ENCODE results near the gene FZR1. TPM values are rescaled to one million over a fixed set of nuclear protein-coding genes. Genes with fewer than 3 reads are reported as not detected.
A peak's percentile ranks its signal among the peaks of the same experiment; 100 is the strongest.

The FZR1 gene
- total RNA-seq, 1 donor from 2014 or later, result 44.3 TPM

- Mint-ChIP-seq H3K27ac (no peak overlapping the region), H3K36me3 (ENCODE audit: low read depth) (no peaks in the 10 kb centered on the region), H3K9me3 (no peaks in the 10 kb centered on the region), H3K4me1 (ENCODE audit: low read depth) (peaks cover 12% of the 10 kb centered on the region), H3K4me3 (ENCODE audit: low read depth) (peak overlapping the region; percentile 71), H3K27me3 (ENCODE audit: low read depth) (peaks cover 2% of the 10 kb centered on the region)
- intact Hi-C loops (cut with micrococcal nuclease), result no loop called here
- no peak for DNase-seq (ENCODE audit: low spot score)
These were observed 27.5 kb upstream of the FZR1 start for GRCh38 chr19:3478409-3479176.

GRCh38 chr19:3479177-3479833 is 26.8 kb upstream of the FZR1 start:
- Mint-ChIP-seq H3K9me3 (no peaks in the 10 kb centered on the region), H3K4me1 (ENCODE audit: low read depth) (peaks cover 12% of the 10 kb centered on the region), H3K27me3 (ENCODE audit: low read depth) (peaks cover 2% of the 10 kb centered on the region), H3K27ac (no peak overlapping the region), H3K4me3 (ENCODE audit: low read depth) (peak overlapping the region; percentile 23), H3K36me3 (ENCODE audit: low read depth) (no peaks in the 10 kb centered on the region)
- intact Hi-C loops (cut with micrococcal nuclease), result no loop called here
- DNase-seq (ENCODE audit: low spot score), result peak; percentile 44

- intact Hi-C loops (cut with micrococcal nuclease), result no loop called here
- Mint-ChIP-seq H3K27me3 (ENCODE audit: low read depth) (peaks cover 2% of the 10 kb centered on the region), H3K4me3 (ENCODE audit: low read depth) (peak overlapping the region; percentile 23), H3K36me3 (ENCODE audit: low read depth) (no peaks in the 10 kb centered on the region), H3K9me3 (no peaks in the 10 kb centered on the region), H3K4me1 (ENCODE audit: low read depth) (peaks cover 12% of the 10 kb centered on the region), H3K27ac (no peak overlapping the region)
- no peak for DNase-seq (ENCODE audit: low spot score)
These were observed 26.3 kb upstream of the FZR1 start for GRCh38 chr19:3479834-3480215.

GRCh38 chr19:3480383-3481091 is 25.6 kb upstream of the FZR1 start, which contains the start of gene SMIM24:
TSS of gene SMIM24 (minus strand) at chr19:3480525. CDS start at chr19:3480463, 62 bp downstream.
- H3K4me3 Mint-ChIP-seq (ENCODE audit: low read depth), result peak within 1 kb of the TSS; percentile 23

GRCh38 chr19:3481241-3482090 is 24.6 kb upstream of the FZR1 start:
- intact Hi-C loops (cut with micrococcal nuclease), result no loop called here
- Mint-ChIP-seq H3K4me3 (ENCODE audit: low read depth) (no peak overlapping the region), H3K36me3 (ENCODE audit: low read depth) (no peaks in the 10 kb centered on the region), H3K4me1 (ENCODE audit: low read depth) (peaks cover 12% of the 10 kb centered on the region), H3K27ac (no peak overlapping the region), H3K27me3 (ENCODE audit: low read depth) (peaks cover 2% of the 10 kb centered on the region), H3K9me3 (no peaks in the 10 kb centered on the region)
- no peak for DNase-seq (ENCODE audit: low spot score)

More at GRCh38 chr19:3480383-3481091, 25.6 kb upstream of the FZR1 start, which contains the start of gene SMIM24:
- Mint-ChIP-seq H3K27ac (no peak within 1 kb of the TSS), H3K9me3 (no peaks in the 10 kb centered on the region), H3K27me3 (ENCODE audit: low read depth) (peaks cover 2% of the 10 kb centered on the region), H3K36me3 (ENCODE audit: low read depth) (no peaks in the 10 kb centered on the region), H3K4me1 (ENCODE audit: low read depth) (peaks cover 12% of the 10 kb centered on the region)
- intact Hi-C loops (cut with micrococcal nuclease), result no loop called here
- DNase-seq (ENCODE audit: low spot score), result no peak

GRCh38 chr19:3482507-3483225 is 23.4 kb upstream of the FZR1 start:
- no peak for DNase-seq (ENCODE audit: low spot score)
- Mint-ChIP-seq H3K9me3 (no peaks in the 10 kb centered on the region), H3K4me3 (ENCODE audit: low read depth) (no peak overlapping the region), H3K36me3 (ENCODE audit: low read depth) (no peaks in the 10 kb centered on the region), H3K4me1 (ENCODE audit: low read depth) (peaks cover 12% of the 10 kb centered on the region), H3K27me3 (ENCODE audit: low read depth) (peaks cover 2% of the 10 kb centered on the region), H3K27ac (no peak overlapping the region)
- intact Hi-C loops (cut with micrococcal nuclease), result no loop called here

- H3K4me1 Mint-ChIP-seq (ENCODE audit: low read depth), result peaks cover 8% of the 10 kb centered on the region
- no peaks in the 10 kb centered on the region for H3K36me3 Mint-ChIP-seq (ENCODE audit: low read depth)
- no peak within 1 kb of the TSS for H3K4me3 Mint-ChIP-seq (ENCODE audit: low read depth)
- no peaks in the 10 kb centered on the region for H3K27me3 Mint-ChIP-seq (ENCODE audit: low read depth)
- intact Hi-C loops (cut with micrococcal nuclease), result no loop called here
- no peaks in the 10 kb centered on the region for H3K9me3 Mint-ChIP-seq
- DNase-seq (ENCODE audit: low spot score), result no peak
- no peak within 1 kb of the TSS for H3K27ac Mint-ChIP-seq
These were observed 22.9 kb upstream of the FZR1 start, which contains the start of gene SMIM44 for GRCh38 chr19:3483226-3483628. TSS of gene SMIM44 (minus strand) at chr19:3483441. CDS start at chr19:3483403, 38 bp downstream.

GRCh38 chr19:3491396-3492119 is 14.6 kb upstream of the FZR1 start:
- no peak for DNase-seq (ENCODE audit: low spot score)
- intact Hi-C loops (cut with micrococcal nuclease), result no loop called here
- Mint-ChIP-seq H3K27ac (no peak overlapping the region), H3K4me3 (ENCODE audit: low read depth) (no peak overlapping the region), H3K27me3 (ENCODE audit: low read depth) (no peaks in the 10 kb centered on the region), H3K36me3 (ENCODE audit: low read depth) (peaks cover 28% of the 10 kb centered on the region), H3K4me1 (ENCODE audit: low read depth) (peaks cover 3% of the 10 kb centered on the region), H3K9me3 (no peaks in the 10 kb centered on the region)

GRCh38 chr19:3492131-3492839 is 13.8 kb upstream of the FZR1 start:
- H3K9me3 Mint-ChIP-seq, result no peaks in the 10 kb centered on the region
- H3K27me3 Mint-ChIP-seq (ENCODE audit: low read depth), result no peaks in the 10 kb centered on the region
- no peak overlapping the region for H3K4me3 Mint-ChIP-seq (ENCODE audit: low read depth)
- H3K4me1 Mint-ChIP-seq (ENCODE audit: low read depth), result peaks cover 3% of the 10 kb centered on the region
- no peak overlapping the region for H3K27ac Mint-ChIP-seq
- no peak for DNase-seq (ENCODE audit: low spot score)
- H3K36me3 Mint-ChIP-seq (ENCODE audit: low read depth), result peaks cover 34% of the 10 kb centered on the region
- intact Hi-C loops (cut with micrococcal nuclease), result no loop called here

- intact Hi-C loops (cut with micrococcal nuclease), result no loop called here
- no peak overlapping the region for H3K4me3 Mint-ChIP-seq (ENCODE audit: low read depth)
- no peaks in the 10 kb centered on the region for H3K9me3 Mint-ChIP-seq
- H3K4me1 Mint-ChIP-seq (ENCODE audit: low read depth), result peaks cover 3% of the 10 kb centered on the region
- H3K36me3 Mint-ChIP-seq (ENCODE audit: low read depth), result peaks cover 40% of the 10 kb centered on the region
- no peak overlapping the region for H3K27ac Mint-ChIP-seq
- H3K27me3 Mint-ChIP-seq (ENCODE audit: low read depth), result no peaks in the 10 kb centered on the region
- DNase-seq (ENCODE audit: low spot score), result no peak
These were observed 13.2 kb upstream of the FZR1 start for GRCh38 chr19:3492919-3493318.

GRCh38 chr19:3493651-3494050 is 12.5 kb upstream of the FZR1 start:
- no peaks in the 10 kb centered on the region for H3K9me3 Mint-ChIP-seq
- H3K27me3 Mint-ChIP-seq (ENCODE audit: low read depth), result no peaks in the 10 kb centered on the region
- H3K27ac Mint-ChIP-seq, result no peak overlapping the region
- intact Hi-C loops (cut with micrococcal nuclease), result no loop called here
- H3K36me3 Mint-ChIP-seq (ENCODE audit: low read depth), result peaks cover 42% of the 10 kb centered on the region
- H3K4me1 Mint-ChIP-seq (ENCODE audit: low read depth), result peaks cover 3% of the 10 kb centered on the region
- H3K4me3 Mint-ChIP-seq (ENCODE audit: low read depth), result no peak overlapping the region
- no peak for DNase-seq (ENCODE audit: low spot score)
